Astrocyte of the spinal cord (primary cell): ENCODE data around the gene BRIX1.

Experiments
- DNase-seq: peaks from one replicate; pipeline ENCODE4 v3.0.0; 2011; ENCODE audit warnings: low read depth, low spot score
- H3K4me3 ChIP-seq: 2 replicates; pipeline ENCODE4 v1.5.1; 2011; ENCODE audit warnings: low read depth, mild to moderate bottlenecking, low read length, moderate library complexity
- in situ Hi-C: cut with HindIII; loops from 2 replicates; pipeline ENCODE4 v1.10.0; 2017; ENCODE audit warnings: low sequenced_read_pairs
- TF ChIP-seq, protein P1 (sequence below): IDR thresholded peaks from 2 replicates; pipeline ENCODE4 v1.5.1; 2012; ENCODE audit warnings: low read depth, mild to moderate bottlenecking, low read length, inconsistent platforms

Gene BRIX1

DNA sequence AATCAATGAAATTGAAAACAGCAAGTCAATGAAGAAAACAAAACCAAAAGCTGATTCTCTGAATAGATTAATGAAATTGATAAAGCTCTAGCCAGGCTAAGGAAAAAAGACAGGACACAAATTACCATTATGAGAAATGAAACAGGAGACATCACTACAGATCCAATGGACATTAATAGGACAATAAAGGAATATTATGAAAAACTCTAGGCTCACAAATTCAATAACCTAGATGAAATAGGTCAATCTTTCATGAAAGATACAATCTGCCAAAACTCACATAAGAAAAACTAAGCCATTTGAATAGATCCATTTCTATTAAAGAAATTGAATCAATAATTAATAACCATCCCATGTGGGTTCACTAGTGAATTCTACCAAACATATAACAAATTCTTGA is 39.2 kb upstream of the BRIX1 start:
- TF ChIP-seq, protein P1, sequence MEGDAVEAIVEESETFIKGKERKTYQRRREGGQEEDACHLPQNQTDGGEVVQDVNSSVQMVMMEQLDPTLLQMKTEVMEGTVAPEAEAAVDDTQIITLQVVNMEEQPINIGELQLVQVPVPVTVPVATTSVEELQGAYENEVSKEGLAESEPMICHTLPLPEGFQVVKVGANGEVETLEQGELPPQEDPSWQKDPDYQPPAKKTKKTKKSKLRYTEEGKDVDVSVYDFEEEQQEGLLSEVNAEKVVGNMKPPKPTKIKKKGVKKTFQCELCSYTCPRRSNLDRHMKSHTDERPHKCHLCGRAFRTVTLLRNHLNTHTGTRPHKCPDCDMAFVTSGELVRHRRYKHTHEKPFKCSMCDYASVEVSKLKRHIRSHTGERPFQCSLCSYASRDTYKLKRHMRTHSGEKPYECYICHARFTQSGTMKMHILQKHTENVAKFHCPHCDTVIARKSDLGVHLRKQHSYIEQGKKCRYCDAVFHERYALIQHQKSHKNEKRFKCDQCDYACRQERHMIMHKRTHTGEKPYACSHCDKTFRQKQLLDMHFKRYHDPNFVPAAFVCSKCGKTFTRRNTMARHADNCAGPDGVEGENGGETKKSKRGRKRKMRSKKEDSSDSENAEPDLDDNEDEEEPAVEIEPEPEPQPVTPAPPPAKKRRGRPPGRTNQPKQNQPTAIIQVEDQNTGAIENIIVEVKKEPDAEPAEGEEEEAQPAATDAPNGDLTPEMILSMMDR, result no peak
- in situ Hi-C loops, result no loop called here
- H3K4me3 ChIP-seq, result no peak overlapping the region
- no peak for DNase-seq

DNA sequence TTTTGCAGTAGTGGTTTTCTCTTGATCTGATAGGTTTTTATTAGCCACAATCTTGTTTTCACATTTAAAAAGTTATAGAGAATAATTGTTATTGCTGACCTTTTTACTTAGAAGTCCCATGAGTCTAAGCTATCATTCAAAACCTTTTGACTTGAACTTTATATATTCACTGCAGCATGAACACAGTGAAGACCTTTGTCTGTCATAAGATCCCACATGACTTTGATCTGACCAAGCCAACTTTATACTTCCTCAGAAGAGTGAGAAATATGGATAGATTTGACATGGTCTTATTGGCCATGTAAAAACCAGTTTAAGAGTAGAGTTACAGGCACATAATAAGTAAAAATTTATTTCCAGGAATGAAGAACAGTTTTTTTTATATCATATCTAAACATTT is 34.3 kb upstream of the BRIX1 start:
- DNase-seq, result no peak
- no peak overlapping the region for H3K4me3 ChIP-seq
- in situ Hi-C loops, result no loop called here
- TF ChIP-seq, protein P1, result no peak

DNA sequence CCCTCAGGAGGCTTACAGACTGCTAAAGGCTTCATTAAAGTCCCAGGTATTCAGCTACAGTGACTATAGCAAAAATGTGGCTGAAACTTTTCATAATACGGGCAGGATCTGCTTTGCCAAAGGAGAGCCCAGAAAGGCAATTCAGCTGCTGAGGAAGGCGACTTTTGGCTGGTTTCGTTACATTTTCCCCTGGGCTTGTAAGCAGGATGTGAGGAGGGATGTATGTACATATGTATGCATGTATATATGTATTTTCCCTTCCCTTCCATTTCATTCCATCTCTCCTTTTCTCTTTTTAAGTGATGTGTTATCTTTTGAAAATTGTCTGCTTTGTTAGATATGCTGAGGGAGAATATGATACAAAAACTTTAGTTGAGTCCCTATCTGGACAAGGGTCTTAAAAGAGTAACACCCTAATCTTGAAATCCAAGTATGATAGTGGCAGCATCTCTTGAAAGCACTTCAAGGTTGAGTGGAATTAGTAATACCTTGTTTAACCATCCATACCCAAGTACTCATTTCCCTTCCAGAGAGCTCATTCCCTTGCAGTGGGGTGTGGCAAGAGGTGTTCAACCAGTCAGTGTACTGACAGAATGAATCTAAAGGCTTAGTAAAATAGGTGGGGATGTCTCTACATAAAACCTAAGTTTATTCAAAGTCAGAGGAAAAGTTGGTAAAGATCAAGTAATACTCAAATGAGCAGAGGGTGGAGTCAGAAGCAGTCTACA is 29.0 kb upstream of the BRIX1 start:
- no peak for DNase-seq
- H3K4me3 ChIP-seq, result no peak overlapping the region
- TF ChIP-seq, protein P1, result no peak
- in situ Hi-C loops, result no loop called here

DNA sequence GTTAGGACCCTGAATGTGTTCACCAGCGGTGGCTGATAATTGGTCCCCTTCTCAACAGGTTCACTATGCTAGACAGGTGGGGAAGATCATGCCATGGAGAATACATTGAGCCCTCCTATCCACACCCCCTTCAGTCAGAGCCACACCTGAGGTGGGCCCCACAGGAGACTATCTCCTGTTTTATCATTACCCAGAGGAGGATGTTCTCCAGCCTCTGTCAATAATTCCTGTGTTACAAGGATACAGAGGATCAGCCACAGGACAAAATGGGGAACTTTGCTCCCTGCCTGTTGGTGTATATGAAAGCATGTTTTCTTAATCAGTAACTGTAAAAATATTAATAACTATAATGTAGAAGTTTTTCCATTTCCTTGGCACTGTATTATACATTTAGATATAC is 26.1 kb upstream of the BRIX1 start:
- in situ Hi-C loops, result no loop called here
- H3K4me3 ChIP-seq, result no peak overlapping the region
- DNase-seq, result no peak
- TF ChIP-seq, protein P1, result no peak

DNA sequence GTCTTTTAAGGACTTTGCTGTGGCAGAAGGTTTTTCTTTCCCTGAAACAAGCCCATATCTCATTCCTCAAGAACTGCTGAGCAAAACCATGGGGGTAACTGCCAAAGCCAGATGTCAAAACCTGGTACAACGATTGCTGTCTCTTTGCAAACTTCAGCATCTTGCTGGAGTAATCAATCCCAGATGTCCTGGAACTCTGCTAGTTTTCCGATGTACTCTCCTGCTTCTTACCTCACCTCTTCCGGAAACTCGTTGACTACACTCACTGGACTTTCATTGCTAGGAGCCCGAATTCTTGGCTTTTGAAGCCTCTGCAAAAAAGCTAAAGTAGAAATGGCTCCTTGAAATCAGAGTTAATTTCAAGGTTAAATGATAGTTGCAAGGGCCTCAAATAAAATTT is 23.5 kb upstream of the BRIX1 start:
- peak; percentile 67 for DNase-seq
- TF ChIP-seq, protein P1, result no peak
- in situ Hi-C loops, result no loop called here
- H3K4me3 ChIP-seq, result no peak overlapping the region

DNA sequence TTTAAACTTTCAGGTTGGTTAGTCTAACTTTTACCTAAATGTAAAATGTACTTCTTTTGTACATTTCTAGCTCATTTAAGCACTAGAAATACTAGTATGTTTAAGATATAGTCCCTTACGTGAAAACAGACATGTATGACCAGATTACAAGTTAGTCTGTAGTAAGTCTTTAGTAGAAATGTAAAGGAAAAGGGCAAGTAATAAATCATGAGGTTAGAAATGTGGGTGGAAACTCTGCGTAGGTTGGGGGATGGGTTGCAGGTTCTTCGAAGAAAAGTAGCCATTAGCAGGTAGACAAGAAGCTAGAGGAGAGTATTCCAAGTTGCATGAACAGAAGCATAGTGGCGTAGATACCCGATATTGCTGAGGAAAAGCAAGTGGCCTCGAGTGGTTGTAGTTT is 23.1 kb upstream of the BRIX1 start:
- TF ChIP-seq, protein P1, result no peak
- no peak overlapping the region for H3K4me3 ChIP-seq
- no peak for DNase-seq
- in situ Hi-C loops, result no loop called here
